K562 (cell line): ENCODE results near the gene MFAP3. TPM values are rescaled to one million over a fixed set of nuclear protein-coding genes. Genes with fewer than 3 reads are reported as not detected.

ENCODE experiments used
- ATAC-seq: fragments of 200-7000 bp; cut with Tn5 transposase; 3 replicates; pipeline ENCODE4 v1.9.1; 2020; ENCODE audit warnings: moderate library complexity
- BruUV-seq: library from RNA; stranded (reverse); fragments of 400-500 nt; replicated peaks from 2 replicates; lab custom pipeline; 2021; lab: Mats Ljungman, UMichigan
- CTCF ChIA-PET: fragments of 300-600 bp; formaldehyde crosslinking; extraction: SDS; loops from one replicate; lab custom pipeline; 2021; ENCODE audit warnings: low intra/inter-chr PET ratio; lab: Yijun Ruan, JAX
- POLR2A ChIA-PET: fragments of 300-600, 350-650 bp; sonication (Branson Sonifier 250); formaldehyde crosslinking; extraction: SDS; loops from one replicate; lab custom pipeline; 2021; ENCODE audit warnings: antibody characterized with exemption, inconsistent platforms; lab: Yijun Ruan, JAX
- DNase-seq, 4 experiments: peaks; one replicate each; pipeline versions ENCODE4 v3.0.0 to v3.0.0-alpha.2; 2011 to 2018; ENCODE audit warnings: low spot score in 3 of 4, mixed read lengths in 3 of 4; ENCODE audit errors: extremely low read depth in 1 of 4
- FAIRE-seq: peaks from 2 replicates; lab custom pipeline; 2011; peaks lifted over from hg19 to GRCh38; lab: Jason Lieb, UNC
- H2AFZ ChIP-seq: 2 replicates; pipeline ENCODE4 v1.6.0; 2011; ENCODE audit warnings: low read depth, low read length, control low read depth, inconsistent platforms
- H3K27ac ChIP-seq: fragments of 200-600 bp; 3 replicates; pipeline ENCODE4 v1.8.0; 2011; ENCODE audit warnings: low read depth, mild to moderate bottlenecking, control low read depth, inconsistent platforms, low read length, moderate library complexity, mixed read lengths; ENCODE audit errors: extremely low read depth
- H3K27me3 ChIP-seq, 2 experiments: fragments of 300-600 bp in 1 of 2; 2 replicates in 1 of 2; 3 replicates in 1 of 2; pipeline versions ENCODE4 v1.6.0 to v1.8.0; 2011; ENCODE audit warnings: inconsistent platforms in 2 of 2, low read length in 2 of 2, mild to moderate bottlenecking in 1 of 2, mixed read lengths in 1 of 2, moderate library complexity in 1 of 2; ENCODE audit not compliant: control insufficient read depth in 2 of 2, insufficient read depth in 2 of 2
- H3K36me3 ChIP-seq: fragments of 300-600 bp; 3 replicates; pipeline ENCODE4 v1.8.0; 2011; ENCODE audit warnings: mild to moderate bottlenecking, low read length, inconsistent platforms; ENCODE audit not compliant: control insufficient read depth, insufficient read depth
- H3K4me1 ChIP-seq, 2 experiments: fragments of 200-600 bp in 1 of 2; replicated peaks in 1 of 2; 2 replicates in 1 of 2; 3 replicates in 1 of 2; pipeline versions ENCODE4 v1.5.1 to v1.8.0; 2011; ENCODE audit warnings: inconsistent platforms in 2 of 2, low read length in 2 of 2, mild to moderate bottlenecking in 1 of 2, mixed read lengths in 1 of 2, moderate library complexity in 1 of 2; ENCODE audit not compliant: control insufficient read depth in 2 of 2, insufficient read depth in 2 of 2
- H3K4me2 ChIP-seq: 2 replicates; pipeline ENCODE4 v1.6.1; 2011; ENCODE audit warnings: low read length, control low read depth, inconsistent platforms, mixed read lengths; ENCODE audit not compliant: insufficient read depth
- H3K4me3 ChIP-seq: fragments of 200-600 bp; sonication (generic), shearing (Covaris generic); 2 replicates; pipeline ENCODE4 v1.5.1; 2016; ENCODE audit warnings: control low read depth, inconsistent platforms
- H3K79me2 ChIP-seq: fragments of 200-600 bp; 3 replicates; pipeline ENCODE4 v1.8.0; 2011; ENCODE audit warnings: low read length, inconsistent platforms; ENCODE audit not compliant: control insufficient read depth, insufficient read depth
- H3K9ac ChIP-seq, 2 experiments: 2 replicates each; pipeline versions ENCODE4 v1.6.0 to v1.6.1; 2011; ENCODE audit warnings: low read depth in 2 of 2, low read length in 2 of 2, control low read depth in 1 of 2, inconsistent platforms in 1 of 2, mild to moderate bottlenecking in 1 of 2, mixed read lengths in 1 of 2; ENCODE audit not compliant: insufficient read depth in 1 of 2
- H3K9me1 ChIP-seq: one replicate; pipeline ENCODE4 v1.6.0; 2011; ENCODE audit warnings: inconsistent platforms, mild to moderate bottlenecking, low read length, moderate library complexity; ENCODE audit not compliant: control insufficient read depth, insufficient read depth
- H3K9me3 ChIP-seq: replicated peaks from 2 replicates; pipeline ENCODE4 v1.5.1; 2011; ENCODE audit warnings: low read depth, low read length, inconsistent platforms; ENCODE audit not compliant: control insufficient read depth, insufficient read depth
- H4K20me1 ChIP-seq: replicated peaks from 2 replicates; pipeline ENCODE4 v1.6.1; 2011; ENCODE audit warnings: low read length, inconsistent platforms, mixed read lengths; ENCODE audit not compliant: control insufficient read depth, insufficient read depth
- ATF3 ChIP-seq, 2 experiments: fragments of 450-650 bp in 1 of 2; sonication (generic) in 1 of 2; formaldehyde crosslinking in 1 of 2; IDR thresholded peaks in 1 of 2; conservative IDR thresholded peaks in 1 of 2; 2 replicates each; pipeline versions ENCODE4 v1.6.1 to v1.8.1; 2016 to 2023; ENCODE audit warnings: mild to moderate bottlenecking in 2 of 2, moderate library complexity in 2 of 2, inconsistent platforms in 1 of 2, missing genetic modification reagents in 1 of 2
- CBX2 ChIP-seq: fragments of 200-600 bp; sonication (generic); IDR thresholded peaks from one replicate; pipeline ENCODE4 v1.6.1; 2012; ENCODE audit warnings: mild to moderate bottlenecking, low read length, inconsistent platforms; ENCODE audit not compliant: insufficient read depth, poor library complexity, severe bottlenecking
- CEBPG ChIP-seq, 3 experiments: fragments of 200-800 bp in 1 of 3; sonication (Bioruptor generic) in 1 of 3; sonication (generic) in 1 of 3; formaldehyde crosslinking in 1 of 3; IDR thresholded peaks in 2 of 3; conservative IDR thresholded peaks in 1 of 3; 2 replicates each; pipeline versions ENCODE4 v1.6.1 to v1.8.0; 2016 to 2022; ENCODE audit warnings: missing compliant biosample characterization in 2 of 3, missing genetic modification characterization in 2 of 3, mild to moderate bottlenecking in 1 of 3, missing genetic modification reagents in 1 of 3
- EHMT2 ChIP-seq: fragments of 450-650 bp; IDR thresholded peaks from 2 replicates; pipeline ENCODE4 v1.6.1; 2018; ENCODE audit warnings: antibody characterized with exemption
- ESRRA ChIP-seq: fragments of 450-650 bp; IDR thresholded peaks from 2 replicates; pipeline ENCODE4 v1.6.1; 2014; ENCODE audit warnings: low read depth, mild to moderate bottlenecking, moderate library complexity, borderline replicate concordance
- MXI1 ChIP-seq: IDR thresholded peaks from 2 replicates; pipeline ENCODE4 v1.6.1; 2011; ENCODE audit warnings: low read depth, mild to moderate bottlenecking, improper control_type of control experiment, low read length
- POLR2H ChIP-seq: IDR thresholded peaks from 2 replicates; pipeline ENCODE4 v1.6.1; 2016; ENCODE audit warnings: missing genetic modification characterization, low read depth, mild to moderate bottlenecking, control low read depth, missing compliant biosample characterization, moderate library complexity
- ZNF263 ChIP-seq: sonication (generic); formaldehyde crosslinking; IDR thresholded peaks from 2 replicates; pipeline ENCODE4 v1.8.0; 2022; ENCODE audit warnings: mild to moderate bottlenecking, missing genetic modification reagents, borderline replicate concordance
- in situ Hi-C: fragments of 300-500 bp; cut with MboI; formaldehyde crosslinking; loops from 4 replicates; pipeline ENCODE4 v1.15.0; 2018; ENCODE audit warnings: inconsistent platforms, mixed read lengths
- intact Hi-C: fragments of 100-400 bp; cut with micrococcal nuclease; formaldehyde crosslinking; loops from 2 replicates; pipeline ENCODE4 v1.14.2; 2022
- polyA plus RNA-seq, 8 experiments: library from polyadenylated mRNA; depleted of rRNA in 4 of 8; stranded (reverse) in 5 of 8; unstranded in 3 of 8; fragments of >200 nt; fragmentation: Nextera tagmentation in 2 of 8; fragmentation: Illumina TruSeq in 1 of 8; extraction: Ambion mirVana in 2 of 8; extraction: Trizol in 1 of 8; gene quantifications; 2 replicates each; pipeline versions ENCODE4 v1.2.1 to v1.2.3, GENCODE V29; 2011 to 2014; ENCODE audit warnings: inconsistent platforms in 1 of 8, missing spikeins in 1 of 8
- total RNA-seq, 7 experiments: library from RNA; depleted of rRNA in 6 of 7; stranded (reverse); fragments of >200 nt in 6 of 7; fragmentation: Illumina TruSeq in 2 of 7; extraction: Trizol in 2 of 7; gene quantifications; 2 replicates each; pipeline versions ENCODE4 v1.2.1 to v1.2.3, GENCODE V29; 2011 to 2021; ENCODE audit warnings: low replicate concordance in 1 of 7

MFAP3 gene
- total and polyA plus RNA-seq, 9 of the 15 experiments (the other 6 are each of a cell fraction or from before 2014, with no cell fraction given) = 9.5 to 39.1 (median 20.7) TPM

- no peak overlapping the region for H3K4me2 ChIP-seq
Observed at GRCh38 chr5:154063372-154063771, 24.6 kb downstream of the MFAP3 start.

More at GRCh38 chr5:154063372-154063771, 24.6 kb downstream of the MFAP3 start:
- no peaks in the 10 kb centered on the region; the same call in 1 of the 2 replicates for H4K20me1 ChIP-seq
- ChIA-PET CTCF (no interaction called here), POLR2A (interaction anchor here (0.7 to 1.2 kb wide), 3 partner anchors 9 to 357 kb away, joined by 4 to 5 read pairs (median 4); partner anchors contain the start of genes FAM114A2 and MFAP3)
- H3K9me1 ChIP-seq = no peaks in the 10 kb centered on the region
- intact Hi-C loops (no loop called here), in situ Hi-C loops (no loop called here)
- H3K27ac ChIP-seq = no peak overlapping the region
- no peak overlapping the region for H3K4me3 ChIP-seq
- DNase-seq (no peak), ATAC-seq (no peak), FAIRE-seq (no peak)
- H3K9ac ChIP-seq = no peak overlapping the region
- BruUV-seq = no TSS peak
- no peak overlapping the region for H2AFZ ChIP-seq
- no peaks in the 10 kb centered on the region for H3K9me3 ChIP-seq
- no peaks in the 10 kb centered on the region for H3K79me2 ChIP-seq
- no peaks in the 10 kb centered on the region for H3K36me3 ChIP-seq
- no peak for TF ChIP-seq EHMT2
- TF ChIP-seq POLR2H (tag) = no peak
- no peak for TF ChIP-seq CEBPG (CRISPR knock-in tag; IDR thresholded peaks at IDR 0.05)
- TF ChIP-seq CEBPG (tag; conservative IDR thresholded peaks at IDR 0.05 in 1 of 2, IDR thresholded peaks at IDR 0.05 in 1 of 2) = peak; percentile 21 to 64; a peak in 2 of 4 replicates
- no peak for TF ChIP-seq CBX2
- TF ChIP-seq ATF3 (IDR thresholded peaks at IDR 0.05) = peak; percentile 64; the same call in 1 of the 2 replicates
- TF ChIP-seq ATF3 (CRISPR knock-in tag; conservative IDR thresholded peaks at IDR 0.05) = no peak
- no peak for TF ChIP-seq ESRRA
- no peak for TF ChIP-seq MXI1
- TF ChIP-seq ZNF263 (CRISPR knock-in tag) = no peak
- H3K4me1 ChIP-seq = peaks cover 0 to 3% of the 10 kb centered on the region in 2 experiments; a peak in 1 of 5 replicates
- no peaks in the 10 kb centered on the region for H3K27me3 ChIP-seq
